GM12892 (cell line): ENCODE data around the gene GPR146.

ENCODE experiments used
- POLR2A ChIP-seq: IDR thresholded peaks from 2 replicates; pipeline ENCODE4 v1.6.1; 2011; ENCODE audit warnings: low read depth, low read length, control low read depth
- POLR2AphosphoS5 ChIP-seq: IDR thresholded peaks from 2 replicates; pipeline ENCODE4 v1.6.1; 2011; ENCODE audit warnings: low read depth, low read length, control low read depth

GRCh38 chr7:1014681-1015080 lies 29.7 kb upstream of the GPR146 start:
- TF ChIP-seq POLR2AphosphoS5 (no peak), POLR2A (no peak; the same call in 1 of the 2 replicates)
